Measurements from ENCODE around the gene CDV3. TPM values are rescaled to one million over a fixed set of nuclear protein-coding genes. Genes with fewer than 3 reads are reported as not detected.
A peak's percentile ranks its signal among the peaks of the same experiment; 100 is the strongest.
"Not testable (repeated sequence)": the region's sequence is repeated elsewhere in the genome, so short reads cannot be mapped to it uniquely, and the experiment has no call there.

The CDV3 gene
- total and polyA plus RNA-seq, 5 donors from 2014 or later: 43.6 to 275 (median 72.4) TPM

GRCh38 chr3:133548090-133548489, 25.4 kb upstream of the CDV3 start:
- Mint-ChIP-seq H3K27me3 (no peaks in the 10 kb centered on the region), H3K36me3 (no peaks in the 10 kb centered on the region), H3K4me3 (no peak overlapping the region), H3K9me3 (peaks cover 0 to 4% (median 0%) of the 10 kb centered on the region in 7 donors), H3K27ac (no peak overlapping the region), H3K4me1 (no peaks in the 10 kb centered on the region)
- ATAC-seq (ENCODE audit: low read depth in 2 of 2) (no peak), DNase-seq (no peak)
- Histone ChIP-seq H3K27me3 (ENCODE audit: control insufficient read depth, insufficient read depth, low read length) (no peaks in the 10 kb centered on the region), H3K27ac (ENCODE audit: insufficient read depth, low read length, poor library complexity, severe bottlenecking) (no peak overlapping the region), H3K4me3 (ENCODE audit: low read depth, low read length) (no peak overlapping the region), H3K9me3 (ENCODE audit: control insufficient read depth in 2 of 2, low read length in 2 of 2) (no peaks in the 10 kb centered on the region), H3K36me3 (ENCODE audit: control insufficient read depth, insufficient read depth, low read length) (no peaks in the 10 kb centered on the region), H3K4me1 (ENCODE audit: control insufficient read depth, insufficient read depth, low read length, poor library complexity, severe bottlenecking) (no peaks in the 10 kb centered on the region)

- H3K27ac Mint-ChIP-seq: no peak overlapping the region
- H3K4me1 Mint-ChIP-seq: no peaks in the 10 kb centered on the region
- H3K4me1 ChIP-seq (ENCODE audit: control insufficient read depth, insufficient read depth, low read length, poor library complexity, severe bottlenecking): no peaks in the 10 kb centered on the region
- ATAC-seq (ENCODE audit: low read depth in 2 of 2) (no peak), DNase-seq (no peak)
- H3K27me3 ChIP-seq (ENCODE audit: control insufficient read depth, insufficient read depth, low read length): no peaks in the 10 kb centered on the region
- H3K36me3 ChIP-seq (ENCODE audit: control insufficient read depth, insufficient read depth, low read length): no peaks in the 10 kb centered on the region
- H3K9me3 ChIP-seq (ENCODE audit: control insufficient read depth in 2 of 2, low read length in 2 of 2): no peaks in the 10 kb centered on the region
- H3K36me3 Mint-ChIP-seq: no peaks in the 10 kb centered on the region
- peaks cover 0 to 4% (median 0%) of the 10 kb centered on the region in 7 donors for H3K9me3 Mint-ChIP-seq
- H3K27ac ChIP-seq (ENCODE audit: insufficient read depth, low read length, poor library complexity, severe bottlenecking): no peak overlapping the region
- no peaks in the 10 kb centered on the region for H3K27me3 Mint-ChIP-seq
- no peak overlapping the region for H3K4me3 ChIP-seq (ENCODE audit: low read depth, low read length)
- H3K4me3 Mint-ChIP-seq: no peak overlapping the region
Observed at GRCh38 chr3:133549565-133549964, 23.9 kb upstream of the CDV3 start.

- H3K36me3 Mint-ChIP-seq; H3K9me3 ChIP-seq (ENCODE audit: control insufficient read depth in 2 of 2, low read length in 2 of 2); H3K4me3 ChIP-seq (ENCODE audit: low read depth, low read length); H3K4me1 ChIP-seq (ENCODE audit: control insufficient read depth, insufficient read depth, low read length, poor library complexity, severe bottlenecking); H3K27ac ChIP-seq (ENCODE audit: insufficient read depth, low read length, poor library complexity, severe bottlenecking); H3K36me3 ChIP-seq (ENCODE audit: control insufficient read depth, insufficient read depth, low read length); H3K27me3 Mint-ChIP-seq; H3K4me3 Mint-ChIP-seq; H3K27ac Mint-ChIP-seq; H3K27me3 ChIP-seq (ENCODE audit: control insufficient read depth, insufficient read depth, low read length); H3K9me3 Mint-ChIP-seq; ATAC-seq (ENCODE audit: low read depth in 2 of 2); DNase-seq; H3K4me1 Mint-ChIP-seq: not testable (repeated sequence)
Observed at GRCh38 chr3:133551589-133551988, 21.9 kb upstream of the CDV3 start.

GRCh38 chr3:133561679-133562078, 11.8 kb upstream of the CDV3 start:
- no peak overlapping the region for H3K27ac ChIP-seq (ENCODE audit: insufficient read depth, low read length, poor library complexity, severe bottlenecking)
- no peak overlapping the region for H3K4me3 ChIP-seq (ENCODE audit: low read depth, low read length)
- H3K4me3 Mint-ChIP-seq: no peak overlapping the region
- no peak overlapping the region for H3K27ac Mint-ChIP-seq
- H3K4me1 Mint-ChIP-seq: no peaks in the 10 kb centered on the region
- peaks cover 0 to 2% (median 0%) of the 10 kb centered on the region in 7 donors for H3K9me3 Mint-ChIP-seq
- no peaks in the 10 kb centered on the region for H3K27me3 Mint-ChIP-seq
- H3K4me1 ChIP-seq (ENCODE audit: control insufficient read depth, insufficient read depth, low read length, poor library complexity, severe bottlenecking): no peaks in the 10 kb centered on the region
- no peaks in the 10 kb centered on the region for H3K9me3 ChIP-seq (ENCODE audit: control insufficient read depth in 2 of 2, low read length in 2 of 2)
- DNase-seq (peak in 1 of 3 donors; percentile 29), ATAC-seq (ENCODE audit: low read depth in 2 of 2) (no peak)
- no peaks in the 10 kb centered on the region for H3K36me3 Mint-ChIP-seq
- H3K27me3 ChIP-seq (ENCODE audit: control insufficient read depth, insufficient read depth, low read length): no peaks in the 10 kb centered on the region
- H3K36me3 ChIP-seq (ENCODE audit: control insufficient read depth, insufficient read depth, low read length): no peaks in the 10 kb centered on the region

GRCh38 chr3:133562376-133562775, 11.1 kb upstream of the CDV3 start:
- no peaks in the 10 kb centered on the region for H3K4me1 ChIP-seq (ENCODE audit: control insufficient read depth, insufficient read depth, low read length, poor library complexity, severe bottlenecking)
- no peaks in the 10 kb centered on the region for H3K4me1 Mint-ChIP-seq
- no peaks in the 10 kb centered on the region for H3K36me3 Mint-ChIP-seq
- no peaks in the 10 kb centered on the region for H3K9me3 ChIP-seq (ENCODE audit: control insufficient read depth in 2 of 2, low read length in 2 of 2)
- no peaks in the 10 kb centered on the region for H3K27me3 ChIP-seq (ENCODE audit: control insufficient read depth, insufficient read depth, low read length)
- no peak overlapping the region for H3K27ac Mint-ChIP-seq
- no peak overlapping the region for H3K4me3 Mint-ChIP-seq
- no peak overlapping the region for H3K4me3 ChIP-seq (ENCODE audit: low read depth, low read length)
- ATAC-seq (ENCODE audit: low read depth in 2 of 2): no peak
- no peak for DNase-seq
- peaks cover 5% of the 10 kb centered on the region for H3K27me3 Mint-ChIP-seq
- peaks cover 0 to 2% (median 0%) of the 10 kb centered on the region in 7 donors for H3K9me3 Mint-ChIP-seq
- no peaks in the 10 kb centered on the region for H3K36me3 ChIP-seq (ENCODE audit: control insufficient read depth, insufficient read depth, low read length)
- H3K27ac ChIP-seq (ENCODE audit: insufficient read depth, low read length, poor library complexity, severe bottlenecking): no peak overlapping the region

GRCh38 chr3:133563186-133563591, 10.3 kb upstream of the CDV3 start:
- H3K27ac Mint-ChIP-seq: no peak overlapping the region
- H3K36me3 Mint-ChIP-seq: no peaks in the 10 kb centered on the region
- peaks cover 5% of the 10 kb centered on the region for H3K27me3 Mint-ChIP-seq
- no peak for ATAC-seq (ENCODE audit: low read depth in 2 of 2)
- H3K4me1 Mint-ChIP-seq: no peaks in the 10 kb centered on the region
- Histone ChIP-seq H3K4me1 (ENCODE audit: control insufficient read depth, insufficient read depth, low read length, poor library complexity, severe bottlenecking) (no peaks in the 10 kb centered on the region), H3K27ac (ENCODE audit: insufficient read depth, low read length, poor library complexity, severe bottlenecking) (no peak overlapping the region), H3K4me3 (ENCODE audit: low read depth, low read length) (no peak overlapping the region), H3K36me3 (ENCODE audit: control insufficient read depth, insufficient read depth, low read length) (no peaks in the 10 kb centered on the region), H3K27me3 (ENCODE audit: control insufficient read depth, insufficient read depth, low read length) (no peaks in the 10 kb centered on the region), H3K9me3 (ENCODE audit: control insufficient read depth in 2 of 2, low read length in 2 of 2) (no peaks in the 10 kb centered on the region)
- DNase-seq: no peak
- H3K9me3 Mint-ChIP-seq: peaks cover 0 to 2% (median 0%) of the 10 kb centered on the region in 7 donors
- H3K4me3 Mint-ChIP-seq: no peak overlapping the region

GRCh38 chr3:133563816-133564215, 9.7 kb upstream of the CDV3 start:
- H3K27me3 ChIP-seq (ENCODE audit: control insufficient read depth, insufficient read depth, low read length): no peaks in the 10 kb centered on the region
- Mint-ChIP-seq H3K4me1 (no peaks in the 10 kb centered on the region), H3K9me3 (peaks cover 0 to 2% (median 0%) of the 10 kb centered on the region in 7 donors), H3K27me3 (peaks cover 5% of the 10 kb centered on the region), H3K4me3 (no peak overlapping the region), H3K27ac (no peak overlapping the region), H3K36me3 (no peaks in the 10 kb centered on the region)
- DNase-seq (no peak), ATAC-seq (ENCODE audit: low read depth in 2 of 2) (no peak)
- no peaks in the 10 kb centered on the region for H3K9me3 ChIP-seq (ENCODE audit: control insufficient read depth in 2 of 2, low read length in 2 of 2)
- H3K4me3 ChIP-seq (ENCODE audit: low read depth, low read length): no peak overlapping the region
- no peaks in the 10 kb centered on the region for H3K36me3 ChIP-seq (ENCODE audit: control insufficient read depth, insufficient read depth, low read length)
- H3K4me1 ChIP-seq (ENCODE audit: control insufficient read depth, insufficient read depth, low read length, poor library complexity, severe bottlenecking): no peaks in the 10 kb centered on the region
- no peak overlapping the region for H3K27ac ChIP-seq (ENCODE audit: insufficient read depth, low read length, poor library complexity, severe bottlenecking)

- Histone ChIP-seq H3K27ac (ENCODE audit: insufficient read depth, low read length, poor library complexity, severe bottlenecking) (no peak overlapping the region), H3K36me3 (ENCODE audit: control insufficient read depth, insufficient read depth, low read length) (no peaks in the 10 kb centered on the region), H3K4me1 (ENCODE audit: control insufficient read depth, insufficient read depth, low read length, poor library complexity, severe bottlenecking) (peaks cover 13% of the 10 kb centered on the region), H3K27me3 (ENCODE audit: control insufficient read depth, insufficient read depth, low read length) (no peaks in the 10 kb centered on the region), H3K4me3 (ENCODE audit: low read depth, low read length) (no peak overlapping the region), H3K9me3 (ENCODE audit: control insufficient read depth in 2 of 2, low read length in 2 of 2) (no peaks in the 10 kb centered on the region)
- ATAC-seq (ENCODE audit: low read depth in 2 of 2): no peak
- Mint-ChIP-seq H3K27me3 (peaks cover 5% of the 10 kb centered on the region), H3K36me3 (no peaks in the 10 kb centered on the region), H3K27ac (no peak overlapping the region), H3K4me1 (peaks cover 0 to 23% (median 16%) of the 10 kb centered on the region in 4 donors), H3K9me3 (peaks cover 0 to 2% (median 0%) of the 10 kb centered on the region in 7 donors), H3K4me3 (peak overlapping the region in 1 of 4 donors; percentile 47)
- DNase-seq: no peak
Observed at GRCh38 chr3:133568294-133569014, 5.0 kb upstream of the CDV3 start.

Data from CD4-positive, CD25-positive, alpha-beta regulatory T cell (primary cell).